ENCODE measurements around the gene SPARC. TPM values are rescaled to one million over a fixed set of nuclear protein-coding genes. Genes with fewer than 3 reads are reported as not detected.

Gene SPARC
- total RNA-seq, 1 experiment from 2014 or later: 320 TPM

DNA sequence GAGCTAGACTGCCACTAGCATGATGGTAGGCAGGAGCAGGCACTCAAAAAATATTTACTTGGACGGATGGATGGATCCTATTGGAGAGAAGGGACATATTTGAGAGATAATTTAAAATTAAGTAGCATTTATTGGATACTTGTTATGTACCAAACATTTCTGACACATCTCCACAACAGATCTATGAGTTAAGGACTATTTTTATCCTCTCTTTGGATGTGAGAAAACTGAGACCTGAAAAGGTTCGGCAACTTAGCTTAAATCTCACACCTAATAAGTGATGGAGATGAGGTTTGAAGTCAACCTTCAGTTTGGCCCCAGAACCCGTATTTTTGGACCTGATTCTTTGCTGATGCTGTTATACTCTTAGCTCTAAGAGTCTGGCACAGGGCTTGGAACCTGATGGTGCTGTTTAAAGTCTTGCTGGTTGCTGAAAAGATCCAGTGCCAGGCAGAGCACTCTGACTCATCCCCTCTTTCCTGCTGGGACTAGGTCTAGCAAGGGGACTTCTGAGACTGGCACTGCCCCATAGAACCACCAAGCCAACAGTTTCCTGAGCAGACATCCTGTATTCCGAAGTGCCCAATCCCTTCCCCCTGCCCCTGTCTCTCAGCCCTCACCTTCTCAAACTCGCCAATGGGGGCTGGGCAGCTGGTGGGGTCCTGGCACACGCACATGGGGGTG, 15.6 kb downstream of the SPARC start:
- Histone ChIP-seq H2BK12ac (ENCODE audit: insufficient read length, low read depth, low read length) (no peak overlapping the region), H3K27me3 (ENCODE audit: insufficient read depth, low read length) (no peaks in the 10 kb centered on the region), H4K91ac (ENCODE audit: insufficient read length, low read depth, low read length) (no peak overlapping the region), H2AFZ (ENCODE audit: low read length) (no peak overlapping the region), H3K79me1 (ENCODE audit: insufficient read depth, low read depth, low read length, poor library complexity, severe bottlenecking) (no peaks in the 10 kb centered on the region), H3K27ac (ENCODE audit: insufficient read length, low read depth, low read length) (no peak overlapping the region), H3K4me1 (ENCODE audit: insufficient read depth, low read length) (peaks cover 3% of the 10 kb centered on the region; the same call in 1 of the 2 replicates), H3K56ac (ENCODE audit: insufficient read length, low read depth, low read length) (no peak overlapping the region), H4K20me1 (ENCODE audit: control insufficient read depth, insufficient read depth, insufficient read length) (no peaks in the 10 kb centered on the region), H3K9me3 (ENCODE audit: control insufficient read depth, low read depth, low read length) (no peaks in the 10 kb centered on the region), H3K23me2 (ENCODE audit: insufficient read length, low read depth, low read length, poor library complexity, severe bottlenecking) (no peaks in the 10 kb centered on the region), H3K4ac (ENCODE audit: low read depth, low read length) (no peak overlapping the region), H4K8ac (replicated peaks; ENCODE audit: insufficient read length, low read depth, low read length) (no peak overlapping the region), H2BK20ac (ENCODE audit: low read depth, low read length, poor library complexity, severe bottlenecking) (no peak overlapping the region), H2BK15ac (ENCODE audit: low read depth, low read length) (no peak overlapping the region), H3K14ac (ENCODE audit: insufficient read depth, low read length) (no peak overlapping the region), H2BK120ac (ENCODE audit: low read depth, low read length, poor library complexity, severe bottlenecking) (no peak overlapping the region), H2BK5ac (ENCODE audit: insufficient read length, low read length) (no peak overlapping the region), H3T11ph (ENCODE audit: low read length) (no peak overlapping the region), H3K79me2 (ENCODE audit: insufficient read depth, low read length) (no peaks in the 10 kb centered on the region), H3K23ac (ENCODE audit: insufficient read length, low read depth, low read length) (no peak overlapping the region), H2AK5ac (ENCODE audit: insufficient read length, low read length) (no peak overlapping the region), H4K5ac (ENCODE audit: insufficient read length, low read depth, low read length) (no peak overlapping the region), H3K9ac (ENCODE audit: extremely low read depth, insufficient read length, low read length) (no peak overlapping the region), H3K18ac (ENCODE audit: insufficient read length, low read depth, low read length) (no peak overlapping the region), H3K4me2 (ENCODE audit: insufficient read depth, insufficient read length, low read length) (no peak overlapping the region)
- Mint-ChIP-seq H3K9me3 (no peaks in the 10 kb centered on the region), H3K27me3 (ENCODE audit: low read depth) (no peaks in the 10 kb centered on the region), H3K4me1 (peaks cover 16 to 18% of the 10 kb centered on the region in 2 experiments), H3K27ac (0 out of 7 replicates have a peak overlapping the region, but pooled peaks of 1 of the 3 experiments have one; percentile 95), H3K36me3 (ENCODE audit: insufficient read depth in 1 of 3, low read depth in 3 of 3) (peaks cover 40 to 84% (median 82%) of the 10 kb centered on the region in 3 experiments; a peak in 6 of 7 replicates), H3K4me3 (no peak overlapping the region)
- DNase-seq: no peak
- TF ChIP-seq, protein P1, sequence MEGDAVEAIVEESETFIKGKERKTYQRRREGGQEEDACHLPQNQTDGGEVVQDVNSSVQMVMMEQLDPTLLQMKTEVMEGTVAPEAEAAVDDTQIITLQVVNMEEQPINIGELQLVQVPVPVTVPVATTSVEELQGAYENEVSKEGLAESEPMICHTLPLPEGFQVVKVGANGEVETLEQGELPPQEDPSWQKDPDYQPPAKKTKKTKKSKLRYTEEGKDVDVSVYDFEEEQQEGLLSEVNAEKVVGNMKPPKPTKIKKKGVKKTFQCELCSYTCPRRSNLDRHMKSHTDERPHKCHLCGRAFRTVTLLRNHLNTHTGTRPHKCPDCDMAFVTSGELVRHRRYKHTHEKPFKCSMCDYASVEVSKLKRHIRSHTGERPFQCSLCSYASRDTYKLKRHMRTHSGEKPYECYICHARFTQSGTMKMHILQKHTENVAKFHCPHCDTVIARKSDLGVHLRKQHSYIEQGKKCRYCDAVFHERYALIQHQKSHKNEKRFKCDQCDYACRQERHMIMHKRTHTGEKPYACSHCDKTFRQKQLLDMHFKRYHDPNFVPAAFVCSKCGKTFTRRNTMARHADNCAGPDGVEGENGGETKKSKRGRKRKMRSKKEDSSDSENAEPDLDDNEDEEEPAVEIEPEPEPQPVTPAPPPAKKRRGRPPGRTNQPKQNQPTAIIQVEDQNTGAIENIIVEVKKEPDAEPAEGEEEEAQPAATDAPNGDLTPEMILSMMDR (conservative IDR thresholded peaks at IDR 0.05): no peak
- no CpG with 5 or more reads among the region's 6 CpGs for WGBS (ENCODE audit: extremely low coverage, insufficient read length, low lambda C conversion rate)

Data from H9 (cell line).